Measurements from ENCODE around the gene A2M. TPM values are rescaled to one million over a fixed set of nuclear protein-coding genes. Genes with fewer than 3 reads are reported as not detected.

A2M gene
- total RNA-seq, 1 donor from 2014 or later = 4.2 TPM

- H3K79me2 ChIP-seq (ENCODE audit: insufficient read depth, low read length) = no peaks in the 10 kb centered on the region
- no peak overlapping the region for H3K9ac ChIP-seq (ENCODE audit: low read length)
- no peak overlapping the region for H2AFZ ChIP-seq (ENCODE audit: low read depth, low read length)
- no peaks in the 10 kb centered on the region for H3K4me1 ChIP-seq (ENCODE audit: insufficient read depth, low read length)
- Mint-ChIP-seq H3K27me3 (ENCODE audit: low read depth, unreplicated experiment) (no peaks in the 10 kb centered on the region), H3K4me3 (ENCODE audit: unreplicated experiment) (no peak overlapping the region), H3K27ac (ENCODE audit: unreplicated experiment) (no peak overlapping the region), H3K4me1 (ENCODE audit: low read depth, unreplicated experiment) (no peaks in the 10 kb centered on the region), H3K9me3 (ENCODE audit: unreplicated experiment) (no peaks in the 10 kb centered on the region), H3K36me3 (ENCODE audit: low read depth, unreplicated experiment) (no peaks in the 10 kb centered on the region)
- H3K27ac ChIP-seq (ENCODE audit: low read depth, low read length) = no peak overlapping the region
- DNase-seq (ENCODE audit: low read depth) (no peak), FAIRE-seq (no peak)
- H3K36me3 ChIP-seq (ENCODE audit: insufficient read depth, low read length) = no peaks in the 10 kb centered on the region
- no peaks in the 10 kb centered on the region for H3K9me3 ChIP-seq (ENCODE audit: insufficient read depth, low read depth, low read length)
- TF ChIP-seq, protein P1, sequence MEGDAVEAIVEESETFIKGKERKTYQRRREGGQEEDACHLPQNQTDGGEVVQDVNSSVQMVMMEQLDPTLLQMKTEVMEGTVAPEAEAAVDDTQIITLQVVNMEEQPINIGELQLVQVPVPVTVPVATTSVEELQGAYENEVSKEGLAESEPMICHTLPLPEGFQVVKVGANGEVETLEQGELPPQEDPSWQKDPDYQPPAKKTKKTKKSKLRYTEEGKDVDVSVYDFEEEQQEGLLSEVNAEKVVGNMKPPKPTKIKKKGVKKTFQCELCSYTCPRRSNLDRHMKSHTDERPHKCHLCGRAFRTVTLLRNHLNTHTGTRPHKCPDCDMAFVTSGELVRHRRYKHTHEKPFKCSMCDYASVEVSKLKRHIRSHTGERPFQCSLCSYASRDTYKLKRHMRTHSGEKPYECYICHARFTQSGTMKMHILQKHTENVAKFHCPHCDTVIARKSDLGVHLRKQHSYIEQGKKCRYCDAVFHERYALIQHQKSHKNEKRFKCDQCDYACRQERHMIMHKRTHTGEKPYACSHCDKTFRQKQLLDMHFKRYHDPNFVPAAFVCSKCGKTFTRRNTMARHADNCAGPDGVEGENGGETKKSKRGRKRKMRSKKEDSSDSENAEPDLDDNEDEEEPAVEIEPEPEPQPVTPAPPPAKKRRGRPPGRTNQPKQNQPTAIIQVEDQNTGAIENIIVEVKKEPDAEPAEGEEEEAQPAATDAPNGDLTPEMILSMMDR (IDR thresholded peaks at IDR 0.05; ENCODE audit: insufficient read depth, low read depth, low read length) = no peak
- no peak for TF ChIP-seq EZH2 (IDR thresholded peaks at IDR 0.05; ENCODE audit: insufficient read depth, low read length)
- no peaks in the 10 kb centered on the region for H3K27me3 ChIP-seq (ENCODE audit: insufficient read depth, low read length)
- H3K4me3 ChIP-seq (ENCODE audit: insufficient read depth, low read depth, low read length) = no peak overlapping the region
- H4K20me1 ChIP-seq (ENCODE audit: insufficient read depth, low read length) = no peaks in the 10 kb centered on the region
- H3K4me2 ChIP-seq (ENCODE audit: low read length) = no peak overlapping the region
Observed at GRCh38 chr12:9071969-9072368, 43.8 kb downstream of the A2M start.

DNA sequence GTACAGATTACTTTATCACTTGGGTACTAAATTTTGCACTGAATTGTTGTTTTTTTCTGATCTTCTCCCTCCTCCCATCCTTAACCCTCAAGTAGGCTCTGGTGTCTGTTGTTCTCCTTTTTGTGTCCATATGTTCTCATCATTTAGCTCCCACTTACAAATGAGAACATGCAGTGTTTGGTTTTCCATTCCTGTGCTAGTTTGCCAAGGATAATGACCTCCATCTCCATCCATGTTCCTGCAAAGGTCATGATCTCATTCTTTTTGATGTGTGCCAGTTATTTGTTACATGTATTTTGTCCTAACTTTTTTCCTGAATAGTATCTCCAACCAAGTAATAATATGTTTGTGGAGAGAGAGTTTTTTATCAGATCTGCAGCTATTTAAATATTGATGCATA lies 44.2 kb downstream of the A2M start:
- no peaks in the 10 kb centered on the region for H3K27me3 Mint-ChIP-seq (ENCODE audit: low read depth, unreplicated experiment)
- no peaks in the 10 kb centered on the region for H3K27me3 ChIP-seq (ENCODE audit: insufficient read depth, low read length)
- no peaks in the 10 kb centered on the region for H3K4me1 ChIP-seq (ENCODE audit: insufficient read depth, low read length)
- H3K79me2 ChIP-seq (ENCODE audit: insufficient read depth, low read length) = no peaks in the 10 kb centered on the region
- FAIRE-seq (no peak), DNase-seq (ENCODE audit: low read depth) (no peak)
- no peak overlapping the region for H3K9ac ChIP-seq (ENCODE audit: low read length)
- H3K36me3 Mint-ChIP-seq (ENCODE audit: low read depth, unreplicated experiment) = no peaks in the 10 kb centered on the region
- no peak for TF ChIP-seq EZH2 (IDR thresholded peaks at IDR 0.05; ENCODE audit: insufficient read depth, low read length)
- TF ChIP-seq, protein P1 (IDR thresholded peaks at IDR 0.05; ENCODE audit: insufficient read depth, low read depth, low read length) = no peak
- H3K4me1 Mint-ChIP-seq (ENCODE audit: low read depth, unreplicated experiment) = no peaks in the 10 kb centered on the region
- H3K4me3 ChIP-seq (ENCODE audit: insufficient read depth, low read depth, low read length) = no peak overlapping the region
- H3K4me3 Mint-ChIP-seq (ENCODE audit: unreplicated experiment) = no peak overlapping the region
- no peaks in the 10 kb centered on the region for H4K20me1 ChIP-seq (ENCODE audit: insufficient read depth, low read length)
- H2AFZ ChIP-seq (ENCODE audit: low read depth, low read length) = no peak overlapping the region
- H3K9me3 Mint-ChIP-seq (ENCODE audit: unreplicated experiment) = no peaks in the 10 kb centered on the region
- no peaks in the 10 kb centered on the region for H3K36me3 ChIP-seq (ENCODE audit: insufficient read depth, low read length)
- no peak overlapping the region for H3K4me2 ChIP-seq (ENCODE audit: low read length)
- H3K27ac ChIP-seq (ENCODE audit: low read depth, low read length) = no peak overlapping the region
- no peaks in the 10 kb centered on the region for H3K9me3 ChIP-seq (ENCODE audit: insufficient read depth, low read depth, low read length)
- H3K27ac Mint-ChIP-seq (ENCODE audit: unreplicated experiment) = no peak overlapping the region

- Histone ChIP-seq H2AFZ (ENCODE audit: low read depth, low read length) (no peak overlapping the region), H4K20me1 (ENCODE audit: insufficient read depth, low read length) (no peaks in the 10 kb centered on the region), H3K27ac (ENCODE audit: low read depth, low read length) (no peak overlapping the region), H3K36me3 (ENCODE audit: insufficient read depth, low read length) (no peaks in the 10 kb centered on the region), H3K9ac (ENCODE audit: low read length) (no peak overlapping the region), H3K27me3 (ENCODE audit: insufficient read depth, low read length) (no peaks in the 10 kb centered on the region), H3K4me2 (ENCODE audit: low read length) (no peak overlapping the region), H3K9me3 (ENCODE audit: insufficient read depth, low read depth, low read length) (no peaks in the 10 kb centered on the region), H3K4me1 (ENCODE audit: insufficient read depth, low read length) (no peaks in the 10 kb centered on the region), H3K79me2 (ENCODE audit: insufficient read depth, low read length) (no peaks in the 10 kb centered on the region), H3K4me3 (ENCODE audit: insufficient read depth, low read depth, low read length) (no peak overlapping the region)
- Mint-ChIP-seq H3K4me1 (ENCODE audit: low read depth, unreplicated experiment) (no peaks in the 10 kb centered on the region), H3K4me3 (ENCODE audit: unreplicated experiment) (no peak overlapping the region), H3K36me3 (ENCODE audit: low read depth, unreplicated experiment) (no peaks in the 10 kb centered on the region), H3K27me3 (ENCODE audit: low read depth, unreplicated experiment) (no peaks in the 10 kb centered on the region), H3K27ac (ENCODE audit: unreplicated experiment) (no peak overlapping the region), H3K9me3 (ENCODE audit: unreplicated experiment) (no peaks in the 10 kb centered on the region)
- DNase-seq (ENCODE audit: low read depth) (no peak), FAIRE-seq (no peak)
- TF ChIP-seq EZH2 (IDR thresholded peaks at IDR 0.05; ENCODE audit: insufficient read depth, low read length) = no peak
- TF ChIP-seq, protein P1 (IDR thresholded peaks at IDR 0.05; ENCODE audit: insufficient read depth, low read depth, low read length) = no peak
Observed at GRCh38 chr12:9070351-9070750, 45.4 kb downstream of the A2M start.
